ENCODE data around the gene UTP20.

- TF ChIP-seq, protein P1, sequence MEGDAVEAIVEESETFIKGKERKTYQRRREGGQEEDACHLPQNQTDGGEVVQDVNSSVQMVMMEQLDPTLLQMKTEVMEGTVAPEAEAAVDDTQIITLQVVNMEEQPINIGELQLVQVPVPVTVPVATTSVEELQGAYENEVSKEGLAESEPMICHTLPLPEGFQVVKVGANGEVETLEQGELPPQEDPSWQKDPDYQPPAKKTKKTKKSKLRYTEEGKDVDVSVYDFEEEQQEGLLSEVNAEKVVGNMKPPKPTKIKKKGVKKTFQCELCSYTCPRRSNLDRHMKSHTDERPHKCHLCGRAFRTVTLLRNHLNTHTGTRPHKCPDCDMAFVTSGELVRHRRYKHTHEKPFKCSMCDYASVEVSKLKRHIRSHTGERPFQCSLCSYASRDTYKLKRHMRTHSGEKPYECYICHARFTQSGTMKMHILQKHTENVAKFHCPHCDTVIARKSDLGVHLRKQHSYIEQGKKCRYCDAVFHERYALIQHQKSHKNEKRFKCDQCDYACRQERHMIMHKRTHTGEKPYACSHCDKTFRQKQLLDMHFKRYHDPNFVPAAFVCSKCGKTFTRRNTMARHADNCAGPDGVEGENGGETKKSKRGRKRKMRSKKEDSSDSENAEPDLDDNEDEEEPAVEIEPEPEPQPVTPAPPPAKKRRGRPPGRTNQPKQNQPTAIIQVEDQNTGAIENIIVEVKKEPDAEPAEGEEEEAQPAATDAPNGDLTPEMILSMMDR (conservative IDR thresholded peaks at IDR 0.05 in 1 of 2, IDR thresholded peaks at IDR 0.05 in 1 of 2; ENCODE audit: extremely low read depth in 1 of 2, insufficient read depth in 1 of 2, low read depth in 1 of 2, low read length in 2 of 2) = no peak
- TF ChIP-seq EZH2 (IDR thresholded peaks at IDR 0.05; ENCODE audit: borderline replicate concordance, low read length) = no peak
Measured at GRCh38 chr12:101430456-101430855, 150.6 kb downstream of the UTP20 start.

Data from mammary epithelial cell (primary cell).